ENCODE measurements around the gene RHO.

- TF ChIP-seq CTCF (IDR thresholded peaks at IDR 0.05) (no peak), POLR2AphosphoS5 (IDR thresholded peaks at IDR 0.05; ENCODE audit: low read depth, low read length) (no peak)
These were observed 47.6 kb downstream of the RHO start for GRCh38 chr3:129575997-129576384.

Data from Panc1 (cell line).